Astrocyte (in vitro differentiated cells and primary cell): ENCODE data around the gene SPTB.

ENCODE experiments used
- EZH2 ChIP-seq: IDR thresholded peaks from 2 replicates; pipeline ENCODE4 v1.6.1; 2012; ENCODE audit warnings: mild to moderate bottlenecking, low read length, inconsistent platforms; ENCODE audit not compliant: insufficient read depth
- TF ChIP-seq, protein P1 (sequence below): IDR thresholded peaks from 2 replicates; pipeline ENCODE4 v1.5.1; 2011; ENCODE audit warnings: low read depth, mild to moderate bottlenecking, inconsistent platforms, low read length, moderate library complexity; ENCODE audit not compliant: insufficient read depth

DNA sequence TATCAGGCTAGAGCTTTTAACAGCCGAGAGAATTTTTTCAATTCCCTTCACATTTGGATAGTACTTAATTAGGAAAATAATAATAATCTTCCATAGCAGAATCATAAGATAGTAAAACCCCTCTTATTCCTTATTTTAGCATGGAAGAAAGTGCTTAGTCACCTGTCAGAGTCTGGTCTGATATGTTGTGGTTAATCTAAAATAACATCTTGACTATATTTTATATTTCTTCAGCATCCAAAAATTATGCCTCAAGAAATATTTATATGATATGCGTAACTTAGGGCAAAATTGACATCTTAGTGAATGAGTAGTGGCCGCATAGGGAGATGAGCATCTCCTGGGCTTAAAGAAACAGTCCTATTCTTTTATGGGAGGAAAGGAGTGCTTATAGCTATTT, 47.3 kb upstream of the SPTB start:
- TF ChIP-seq, protein P1, sequence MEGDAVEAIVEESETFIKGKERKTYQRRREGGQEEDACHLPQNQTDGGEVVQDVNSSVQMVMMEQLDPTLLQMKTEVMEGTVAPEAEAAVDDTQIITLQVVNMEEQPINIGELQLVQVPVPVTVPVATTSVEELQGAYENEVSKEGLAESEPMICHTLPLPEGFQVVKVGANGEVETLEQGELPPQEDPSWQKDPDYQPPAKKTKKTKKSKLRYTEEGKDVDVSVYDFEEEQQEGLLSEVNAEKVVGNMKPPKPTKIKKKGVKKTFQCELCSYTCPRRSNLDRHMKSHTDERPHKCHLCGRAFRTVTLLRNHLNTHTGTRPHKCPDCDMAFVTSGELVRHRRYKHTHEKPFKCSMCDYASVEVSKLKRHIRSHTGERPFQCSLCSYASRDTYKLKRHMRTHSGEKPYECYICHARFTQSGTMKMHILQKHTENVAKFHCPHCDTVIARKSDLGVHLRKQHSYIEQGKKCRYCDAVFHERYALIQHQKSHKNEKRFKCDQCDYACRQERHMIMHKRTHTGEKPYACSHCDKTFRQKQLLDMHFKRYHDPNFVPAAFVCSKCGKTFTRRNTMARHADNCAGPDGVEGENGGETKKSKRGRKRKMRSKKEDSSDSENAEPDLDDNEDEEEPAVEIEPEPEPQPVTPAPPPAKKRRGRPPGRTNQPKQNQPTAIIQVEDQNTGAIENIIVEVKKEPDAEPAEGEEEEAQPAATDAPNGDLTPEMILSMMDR, result no peak
- no peak for TF ChIP-seq EZH2
